Right forelimb (tissue), 1 donor: ENCODE data around the gene BPI.
"Not testable (repeated sequence)": the region's sequence is repeated elsewhere in the genome, so short reads cannot be mapped to it uniquely, and the experiment has no call there.

ENCODE experiments used
- DNase-seq: peaks from one replicate; pipeline ENCODE4 v3.0.0-alpha.2; 2018

BPI gene

GRCh38 chr20:38305541-38305940 lies 1.6 kb downstream of the BPI start:
- no peak for DNase-seq

- DNase-seq = no peak
These were observed 2.4 kb downstream of the BPI start for GRCh38 chr20:38306379-38306778.

- no peak for DNase-seq
These were observed 3.6 kb downstream of the BPI start for GRCh38 chr20:38307371-38308046.

GRCh38 chr20:38308047-38308438 lies 4.1 kb downstream of the BPI start:
- no peak for DNase-seq

GRCh38 chr20:38308447-38308846 lies 4.5 kb downstream of the BPI start:
- no peak for DNase-seq

GRCh38 chr20:38311091-38311490 lies 7.1 kb downstream of the BPI start:
- no peak for DNase-seq

- DNase-seq = no peak
These were observed 7.5 kb downstream of the BPI start for GRCh38 chr20:38311491-38311890.

GRCh38 chr20:38313676-38314075 lies 9.7 kb downstream of the BPI start:
- DNase-seq = no peak

- not testable (repeated sequence) for DNase-seq
These were observed 10.4 kb downstream of the BPI start for GRCh38 chr20:38314350-38314749.

GRCh38 chr20:38315290-38315966 lies 11.5 kb downstream of the BPI start:
- DNase-seq = no peak

GRCh38 chr20:38316341-38316740 lies 12.4 kb downstream of the BPI start:
- DNase-seq = no peak

GRCh38 chr20:38317422-38317821 lies 13.5 kb downstream of the BPI start:
- DNase-seq = no peak

- DNase-seq = no peak
These were observed 16.3 kb downstream of the BPI start for GRCh38 chr20:38320221-38320620.

- DNase-seq = no peak
These were observed 18.1 kb downstream of the BPI start for GRCh38 chr20:38321959-38322598.

- DNase-seq = no peak
These were observed 20.2 kb downstream of the BPI start for GRCh38 chr20:38324159-38324558.

- no peak for DNase-seq
These were observed 21.2 kb downstream of the BPI start for GRCh38 chr20:38325167-38325566.

GRCh38 chr20:38325905-38326304 lies 21.9 kb downstream of the BPI start:
- DNase-seq = no peak

GRCh38 chr20:38326309-38326708 lies 22.4 kb downstream of the BPI start:
- no peak for DNase-seq

GRCh38 chr20:38330638-38331037 lies 26.7 kb downstream of the BPI start:
- DNase-seq = no peak

- DNase-seq = no peak
These were observed 27.3 kb downstream of the BPI start for GRCh38 chr20:38331245-38331644.

GRCh38 chr20:38331814-38332213 lies 27.9 kb downstream of the BPI start:
- no peak for DNase-seq

- DNase-seq = no peak
These were observed 30.1 kb downstream of the BPI start for GRCh38 chr20:38334016-38334415.

- no peak for DNase-seq
These were observed 32.8 kb downstream of the BPI start for GRCh38 chr20:38336726-38337125.

GRCh38 chr20:38337561-38338140 lies 33.7 kb downstream of the BPI start:
- DNase-seq = no peak
